ENCODE data around the gene MAPT.

Gene MAPT

GRCh38 chr17:45976391-45976754 lies 82.0 kb downstream of the MAPT start:
- no peak for DNase-seq

GRCh38 chr17:45976755-45977505 lies 82.6 kb downstream of the MAPT start:
- no peak for DNase-seq

- DNase-seq, result no peak
Observed at GRCh38 chr17:45977506-45977824, 83.1 kb downstream of the MAPT start.

- DNase-seq, result no peak
Observed at GRCh38 chr17:45977976-45978626, 83.7 kb downstream of the MAPT start.

GRCh38 chr17:45979137-45979536 lies 84.8 kb downstream of the MAPT start:
- no peak for DNase-seq

- no peak for DNase-seq
Observed at GRCh38 chr17:45980855-45981254, 86.5 kb downstream of the MAPT start.

GRCh38 chr17:45981306-45981705 lies 87.0 kb downstream of the MAPT start:
- DNase-seq, result no peak

GRCh38 chr17:45982791-45983613 lies 88.6 kb downstream of the MAPT start:
- no peak for DNase-seq

GRCh38 chr17:45983614-45984310 lies 89.4 kb downstream of the MAPT start:
- DNase-seq, result no peak

GRCh38 chr17:45984368-45984767 lies 90.0 kb downstream of the MAPT start:
- no peak for DNase-seq

GRCh38 chr17:45985447-45985846 lies 91.1 kb downstream of the MAPT start:
- DNase-seq, result no peak

- no peak for DNase-seq
Observed at GRCh38 chr17:45986056-45986455, 91.7 kb downstream of the MAPT start.

- no peak for DNase-seq
Observed at GRCh38 chr17:45987706-45988105, 93.4 kb downstream of the MAPT start.

- DNase-seq, result no peak
Observed at GRCh38 chr17:45989759-45990158, 95.4 kb downstream of the MAPT start.

GRCh38 chr17:45990886-45991285 lies 96.5 kb downstream of the MAPT start:
- no peak for DNase-seq

GRCh38 chr17:45991341-45991740 lies 97.0 kb downstream of the MAPT start:
- no peak for DNase-seq

GRCh38 chr17:45992175-45992574 lies 97.8 kb downstream of the MAPT start:
- DNase-seq, result no peak

- no peak for DNase-seq
Observed at GRCh38 chr17:45992904-45993303, 98.5 kb downstream of the MAPT start.

GRCh38 chr17:45993962-45994627 lies 99.7 kb downstream of the MAPT start:
- DNase-seq, result no peak

GRCh38 chr17:45994987-45995386 lies 100.6 kb downstream of the MAPT start:
- no peak for DNase-seq

GRCh38 chr17:45995627-45996270 lies 101.4 kb downstream of the MAPT start:
- DNase-seq, result no peak

- no peak for DNase-seq
Observed at GRCh38 chr17:45996282-45996937, 102.1 kb downstream of the MAPT start.

Data from stimulated activated CD4-positive, alpha-beta T cell treated with anti-CD3 and anti-CD28 coated beads, Interleukin-2, amount 100 ng/mL, for 48 hours (primary cell).